GM18498 (cell line): ENCODE results near the gene DCUN1D4.
A peak's percentile ranks its signal among the peaks of the same experiment; 100 is the strongest.

Experiments
- ATAC-seq: cut with Tn5 transposase; IDR thresholded peaks from one replicate; pipeline ENCODE4 v1.9.1; 2021; ENCODE audit warnings: mild to moderate bottlenecking, moderate library complexity; ENCODE audit not compliant: unreplicated experiment

Gene DCUN1D4

DNA sequence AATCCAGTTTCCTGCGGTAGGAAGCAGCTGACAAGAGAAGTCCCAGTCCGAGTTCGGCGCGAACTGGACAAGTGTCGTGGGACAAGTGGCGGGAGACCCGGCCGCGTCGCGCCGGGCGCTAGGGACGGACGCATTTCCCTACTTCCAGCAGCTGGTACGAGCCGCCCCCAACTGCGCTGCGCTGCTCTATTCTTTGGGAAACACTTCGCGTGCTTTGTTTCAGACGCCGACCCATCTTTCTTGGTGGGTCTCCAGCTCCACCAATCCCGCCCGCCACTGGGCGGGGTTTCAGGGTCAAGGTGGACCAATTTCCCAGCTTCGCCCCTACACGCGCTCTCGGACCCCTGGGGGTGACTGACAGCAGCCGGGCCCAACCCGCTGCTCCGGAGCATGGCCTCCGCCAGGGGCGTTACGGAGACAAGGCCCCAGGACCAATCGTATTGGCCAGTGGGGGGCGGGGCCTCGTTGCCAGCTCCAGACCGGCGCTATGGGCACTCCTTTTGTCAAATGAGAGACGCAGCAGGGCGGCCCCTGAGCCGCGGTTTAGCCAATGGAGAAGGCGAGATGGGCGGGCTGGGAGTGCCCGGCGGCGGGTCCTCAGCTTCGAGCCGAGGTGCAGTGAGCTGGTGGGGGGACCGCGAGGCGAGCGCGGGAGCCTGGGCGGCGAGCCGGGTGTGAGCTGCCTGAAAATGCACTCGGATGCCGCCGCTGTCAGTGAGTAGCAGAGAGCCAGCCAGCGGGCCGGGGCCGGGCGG lies at the start of gene DCUN1D4:
Gene DCUN1D4 (plus strand): TSS at position 600 of the 755 bp plus-strand sequence. CDS start 90 bp downstream, at position 690.
- ATAC-seq = peak; percentile 95

DNA sequence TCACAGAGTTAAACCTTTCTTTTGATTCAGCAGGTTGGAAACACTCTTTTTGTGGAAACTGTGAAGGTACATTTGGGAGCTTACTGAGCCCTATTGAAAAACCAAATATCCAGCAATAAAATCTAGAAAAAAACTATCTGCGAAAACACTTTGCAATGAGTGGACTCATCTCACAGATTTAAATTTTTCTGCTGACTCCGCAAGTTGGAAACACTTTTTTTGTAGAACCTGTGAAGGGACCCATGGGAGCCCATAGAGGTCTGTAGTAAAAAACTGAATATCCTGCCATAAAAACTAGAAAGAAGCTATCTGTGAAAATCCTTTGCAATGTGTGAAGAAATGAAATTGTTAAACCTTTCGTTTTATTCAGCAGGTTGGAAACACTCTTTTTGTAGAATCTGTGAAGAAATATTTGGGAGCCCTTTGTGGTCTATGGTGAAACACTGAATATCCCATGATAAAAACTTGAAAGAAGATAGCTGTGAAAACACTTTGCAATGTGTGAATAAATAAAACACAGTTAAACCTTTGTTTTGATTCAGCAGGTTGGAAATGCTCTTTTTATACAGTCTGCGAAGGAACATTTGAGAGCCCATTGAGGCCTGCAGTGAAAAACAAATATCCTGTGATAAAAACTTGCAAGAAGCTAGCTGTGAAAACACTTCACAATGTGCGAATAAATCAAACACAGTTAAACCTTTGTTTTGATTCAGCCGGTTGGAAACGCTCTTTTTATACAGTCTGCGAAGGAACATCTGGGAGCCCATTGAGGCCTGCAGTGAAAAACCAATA lies 22.3 kb upstream of the DCUN1D4 start:
- ATAC-seq = no peak

- no peak for ATAC-seq
These were observed 17.6 kb upstream of the DCUN1D4 start for GRCh38 chr4:51825341-51825740.

GRCh38 chr4:51830156-51830720 lies 12.7 kb upstream of the DCUN1D4 start:
- ATAC-seq = no peak

DNA sequence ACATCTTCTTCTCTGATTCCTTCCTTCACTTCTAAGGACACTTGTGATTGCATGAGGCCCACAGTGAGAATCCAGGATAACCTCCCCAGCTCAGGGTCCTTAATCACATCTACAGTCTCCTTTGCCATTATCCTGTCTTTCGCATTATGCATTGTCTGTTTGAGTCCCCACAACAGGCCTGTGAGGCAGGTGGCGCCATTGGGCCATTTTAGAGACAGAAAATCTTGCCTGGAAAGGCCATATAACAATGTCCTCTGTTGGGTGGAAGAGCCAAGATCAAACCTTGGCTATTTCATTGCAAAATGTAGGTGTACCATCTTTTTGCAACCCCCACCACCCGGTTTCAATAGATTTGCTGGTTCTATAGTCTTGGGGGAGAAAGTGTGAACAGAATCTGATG lies 11.8 kb upstream of the DCUN1D4 start:
- ATAC-seq = peak; percentile 66

GRCh38 chr4:51833236-51833635 lies 9.7 kb upstream of the DCUN1D4 start:
- ATAC-seq = no peak

DNA sequence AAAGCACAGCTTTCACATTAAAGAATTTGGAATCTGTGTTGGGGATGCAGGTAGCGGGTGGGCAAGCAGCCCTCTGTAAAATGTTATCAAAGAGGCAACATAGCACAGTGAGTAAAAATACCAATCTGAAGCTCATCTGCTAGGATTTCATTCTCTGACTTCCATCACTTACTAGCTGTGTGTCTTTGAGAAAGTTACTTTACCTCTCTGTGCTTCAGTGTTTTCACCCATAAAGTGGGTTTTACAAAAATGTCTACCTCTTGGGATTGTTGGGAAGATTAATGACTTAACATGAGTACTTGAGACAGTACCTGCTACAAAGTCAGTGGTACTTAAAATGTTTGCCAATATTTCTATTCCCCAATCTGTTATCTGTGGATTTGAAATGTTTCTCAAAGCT lies 7.9 kb upstream of the DCUN1D4 start:
- no peak for ATAC-seq

DNA sequence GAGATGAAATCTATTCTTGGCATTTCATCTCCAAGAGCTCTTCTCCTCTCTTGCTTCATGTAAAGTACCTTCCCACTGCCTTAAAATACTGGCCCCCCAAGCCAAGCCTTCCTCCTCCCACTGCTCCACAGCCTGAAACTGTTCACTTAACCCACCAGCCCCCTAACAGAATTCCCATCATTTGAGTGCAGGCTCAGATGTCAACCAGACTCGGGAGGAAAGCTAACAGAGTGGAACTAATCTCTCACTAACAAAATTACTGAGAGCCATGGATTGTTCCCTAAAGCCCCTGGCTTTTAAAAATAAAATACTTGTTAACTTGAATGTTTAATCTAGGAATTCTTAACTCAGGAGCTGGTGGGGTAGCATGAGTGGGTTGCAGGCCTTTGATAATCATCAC lies 7.1 kb upstream of the DCUN1D4 start:
- no peak for ATAC-seq

- ATAC-seq = no peak
These were observed 6.4 kb upstream of the DCUN1D4 start for GRCh38 chr4:51836549-51836948.

GRCh38 chr4:51840781-51841180 lies 2.2 kb upstream of the DCUN1D4 start:
- ATAC-seq = no peak

DNA sequence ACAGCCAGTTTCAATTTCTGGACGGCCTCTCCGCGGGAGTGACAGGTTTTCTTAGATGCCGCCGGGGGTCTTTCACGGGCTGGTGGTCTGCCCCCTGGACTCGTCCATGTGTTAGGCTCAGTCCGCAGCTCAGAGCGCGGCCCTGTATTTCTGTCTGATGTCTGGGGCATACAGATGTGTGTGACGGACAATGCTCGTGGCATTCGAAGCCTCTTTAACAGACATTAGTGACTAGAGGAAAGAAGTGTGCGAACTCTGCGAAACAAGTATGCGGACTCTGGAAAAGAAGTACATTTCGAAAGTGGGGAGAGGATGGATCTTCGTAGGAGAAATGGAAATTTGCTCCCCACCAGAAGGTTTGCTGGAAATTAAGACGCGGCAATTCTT lies 793 bp upstream of the DCUN1D4 start:
- ATAC-seq = no peak

DNA sequence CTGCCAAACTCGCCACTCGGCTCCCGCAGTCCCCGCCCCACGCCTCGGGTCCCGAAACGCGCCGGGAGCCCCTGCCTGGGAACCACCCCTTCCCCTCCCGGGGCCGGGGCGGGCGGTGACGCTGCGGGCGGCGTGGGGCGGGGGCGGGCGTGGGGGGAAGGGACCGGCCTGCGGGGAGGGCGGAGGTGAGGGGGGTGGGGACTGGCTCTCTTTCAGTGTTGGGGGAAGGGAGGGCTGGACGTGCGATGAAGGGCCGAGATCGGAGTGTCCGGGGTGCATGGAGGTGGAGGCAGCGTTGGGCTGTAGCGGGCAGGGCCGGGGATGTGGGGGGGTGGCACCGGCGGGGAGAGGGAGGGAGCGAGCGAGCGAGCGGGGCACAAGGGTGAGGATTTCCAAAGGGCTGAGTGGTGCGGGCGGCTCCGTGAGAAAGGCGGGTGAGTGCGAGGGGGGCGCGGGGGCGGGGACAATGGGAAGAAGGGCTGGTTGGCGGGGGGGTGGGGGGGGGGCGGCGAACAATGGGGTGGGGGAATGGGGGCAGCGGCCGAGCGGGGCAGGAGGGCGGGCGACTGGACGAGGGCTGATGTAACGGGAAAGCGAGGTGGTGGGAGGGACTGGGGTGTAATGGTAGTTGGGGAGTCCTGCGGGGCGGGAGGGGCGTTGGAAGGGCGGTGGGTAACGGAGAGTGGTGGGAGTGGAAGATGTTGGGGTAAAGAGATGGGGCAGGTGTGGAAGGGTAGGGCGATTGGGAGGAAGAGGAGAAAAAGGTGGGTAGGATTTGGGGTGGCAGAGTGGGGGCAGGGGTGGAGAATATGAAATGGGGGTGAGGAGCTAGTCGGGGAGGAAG lies 578 bp downstream of the DCUN1D4 start:
- ATAC-seq = peak; percentile 37

DNA sequence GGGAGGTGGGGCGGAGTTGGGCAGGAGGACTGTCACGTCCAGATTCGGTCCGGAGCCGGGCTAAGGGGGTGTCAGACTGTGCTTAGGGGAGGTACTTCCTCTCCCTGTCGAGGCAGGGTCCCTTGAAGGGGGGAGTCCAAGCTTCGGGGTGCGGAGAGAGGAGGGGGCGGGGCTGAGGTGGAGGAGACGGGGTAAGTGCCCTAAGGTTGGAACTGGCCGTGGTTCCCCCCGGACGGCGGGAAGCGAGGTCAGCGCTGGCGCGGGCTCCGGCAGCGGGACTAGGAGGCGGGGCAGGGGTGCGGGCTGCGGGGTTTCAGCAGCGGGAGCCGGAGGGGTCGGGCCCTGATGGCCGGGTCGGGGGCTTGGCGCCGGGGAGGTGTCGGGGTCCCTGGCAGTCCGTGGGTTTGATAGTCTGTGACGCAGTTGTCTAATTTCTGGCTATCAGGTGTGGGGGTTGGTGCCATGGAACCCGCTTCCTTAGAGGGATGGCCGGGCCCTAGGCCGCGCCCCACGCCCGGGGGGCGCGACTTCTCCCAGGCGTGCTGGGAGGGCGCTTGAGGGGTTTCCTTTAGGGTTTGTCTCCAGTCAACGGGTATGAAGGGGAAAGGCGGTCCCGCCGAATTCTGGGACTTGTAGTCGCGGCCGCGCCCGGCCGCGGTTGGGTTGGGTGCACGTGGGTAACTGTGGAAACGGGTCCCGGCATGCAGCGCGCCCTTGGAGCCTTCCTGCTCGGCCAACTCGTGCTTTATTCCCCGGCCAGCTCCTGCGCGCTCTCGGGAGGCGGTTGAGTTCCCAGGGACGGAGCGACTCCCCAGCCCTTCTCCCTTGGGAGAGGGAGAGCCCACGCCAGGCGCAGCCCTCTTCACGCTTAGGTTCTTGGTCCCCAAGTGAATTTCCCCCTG lies 1.5 kb downstream of the DCUN1D4 start:
- peak; percentile 41 for ATAC-seq

- ATAC-seq = no peak
These were observed 2.1 kb downstream of the DCUN1D4 start for GRCh38 chr4:51845055-51845426.

DNA sequence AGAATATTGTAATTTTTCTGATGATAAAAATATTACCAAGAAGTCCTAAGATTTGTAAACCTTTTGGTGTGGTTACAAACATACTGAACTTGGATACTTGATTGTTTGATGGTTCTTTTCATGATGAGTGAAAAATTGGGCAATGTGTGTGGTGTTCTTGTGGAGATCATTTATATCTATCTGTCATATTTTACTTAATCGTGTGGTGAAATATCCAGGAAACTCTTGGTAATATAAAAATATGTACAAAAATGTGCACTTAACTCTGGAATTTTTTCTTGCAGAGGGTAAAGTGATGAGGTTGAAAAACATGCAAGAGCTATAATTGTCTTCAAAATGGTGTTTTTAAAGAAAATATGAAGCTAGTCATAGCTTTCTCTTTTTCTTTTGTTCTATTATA lies 2.8 kb downstream of the DCUN1D4 start:
- ATAC-seq = no peak

- ATAC-seq = no peak
These were observed 6.5 kb downstream of the DCUN1D4 start for GRCh38 chr4:51849430-51849829.

- ATAC-seq = no peak
These were observed 7.3 kb downstream of the DCUN1D4 start for GRCh38 chr4:51850294-51850693.

DNA sequence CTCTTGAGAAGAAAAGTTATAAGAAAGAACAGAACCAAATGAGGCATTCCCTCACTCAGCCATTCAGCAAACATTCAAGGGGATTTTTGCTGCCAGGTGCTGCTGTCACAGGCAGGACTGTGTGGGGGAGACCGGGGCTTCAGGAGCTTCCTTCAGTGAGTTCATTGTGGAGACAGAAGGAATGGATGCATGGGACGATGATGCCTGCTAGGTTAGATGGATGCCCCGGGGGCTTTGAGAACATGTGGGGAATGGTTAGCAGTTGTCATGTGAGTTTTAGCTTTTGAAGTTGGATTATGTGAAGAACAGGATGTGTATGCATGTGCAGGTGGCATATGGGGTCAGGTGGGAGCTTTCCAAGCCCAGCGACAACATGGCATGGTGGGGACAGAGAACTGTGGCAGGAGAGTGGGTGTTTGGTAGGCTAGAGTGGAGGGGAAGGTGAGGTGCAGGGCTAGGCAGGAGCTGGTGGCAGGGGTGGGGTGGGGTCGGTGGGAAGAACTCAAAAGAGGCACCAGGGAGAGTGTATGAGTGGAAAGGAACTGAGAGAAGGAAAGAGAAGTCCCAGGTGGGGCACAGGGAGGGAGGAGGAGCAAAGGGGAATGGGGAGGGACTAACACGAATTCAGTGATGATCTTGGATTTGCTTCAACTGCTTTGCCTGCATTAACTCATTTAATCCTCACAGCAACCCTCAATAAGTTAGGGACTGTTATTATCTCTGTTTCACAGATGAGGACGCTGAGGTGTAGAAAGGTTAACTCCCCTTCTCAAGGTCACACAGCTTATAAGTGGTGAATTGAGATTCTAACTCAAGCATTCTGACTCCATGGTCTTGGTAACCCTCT lies 8.4 kb downstream of the DCUN1D4 start:
- ATAC-seq = no peak

DNA sequence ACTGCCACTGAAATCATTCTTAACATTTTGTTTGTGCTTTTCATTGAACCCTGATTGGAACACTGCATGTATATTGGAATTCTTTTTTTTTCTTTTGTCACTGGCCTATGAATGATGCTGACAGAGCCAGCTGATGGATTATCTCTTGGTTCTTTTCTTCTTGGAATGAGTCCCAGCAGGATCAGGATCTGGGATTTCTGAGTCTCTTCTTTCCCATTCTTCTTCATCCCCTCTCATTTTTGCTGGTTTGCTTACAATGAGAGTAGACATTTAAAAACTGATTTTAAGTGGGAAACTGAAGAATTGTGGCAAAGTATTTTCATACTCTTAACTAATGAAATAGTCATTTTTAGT lies 9.0 kb downstream of the DCUN1D4 start:
- no peak for ATAC-seq
